HepG2 (cell line): ENCODE results near the gene HTRA3. TPM values are rescaled to one million over a fixed set of nuclear protein-coding genes. Genes with fewer than 3 reads are reported as not detected.

ENCODE experiments used
- ATAC-seq: fragments of 200-7000 bp; cut with Tn5 transposase; 3 replicates; pipeline ENCODE4 v1.9.1; 2020; ENCODE audit warnings: mild to moderate bottlenecking, moderate library complexity
- BruUV-seq: library from RNA; stranded (reverse); fragments of 400-500 nt; replicated peaks from 2 replicates; lab custom pipeline; 2021; lab: Mats Ljungman, UMichigan
- CTCF ChIA-PET: fragments of 300-600 bp; formaldehyde crosslinking; extraction: SDS; loops from one replicate; lab custom pipeline; 2021; ENCODE audit warnings: low total read pairs, inconsistent platforms, low intra/inter-chr PET ratio; lab: Yijun Ruan, JAX
- POLR2A ChIA-PET: fragments of 350-600 bp; sonication (Branson Sonifier 250); formaldehyde crosslinking; loops from one replicate; lab custom pipeline; 2020; ENCODE audit warnings: antibody characterized with exemption, inconsistent platforms; lab: Yijun Ruan, JAX
- DNase-seq: peaks from one replicate; pipeline ENCODE4 v3.0.0-alpha.2; 2015; ENCODE audit warnings: low spot score
- FAIRE-seq: peaks from 3 replicates; lab custom pipeline; 2011; peaks lifted over from hg19 to GRCh38; lab: Jason Lieb, UNC
- H2AFZ ChIP-seq: one replicate; pipeline ENCODE4 v1.6.1; 2011; ENCODE audit warnings: low read length, inconsistent platforms
- H3K27ac ChIP-seq: fragments of 300-600 bp; 3 replicates; pipeline ENCODE4 v1.8.0; 2011; ENCODE audit warnings: mixed run types, mild to moderate bottlenecking, mixed read lengths, low read length, inconsistent platforms; ENCODE audit not compliant: insufficient read depth; ENCODE audit errors: extremely low read length
- H3K27me3 ChIP-seq, 2 experiments: fragments of 200-600 bp in 1 of 2; 2 replicates in 1 of 2; 3 replicates in 1 of 2; pipeline versions ENCODE4 v1.6.0 to v1.8.0; 2011; ENCODE audit warnings: low read length in 2 of 2, mild to moderate bottlenecking in 2 of 2, moderate library complexity in 2 of 2, inconsistent platforms in 1 of 2; ENCODE audit not compliant: insufficient read depth in 2 of 2, control insufficient read depth in 1 of 2
- H3K36me3 ChIP-seq, 2 experiments: fragments of 200-600 bp in 1 of 2; replicated peaks in 1 of 2; 2 replicates in 1 of 2; 3 replicates in 1 of 2; pipeline versions ENCODE4 v1.5.1 to v1.8.0; 2011; ENCODE audit warnings: low read length in 2 of 2, inconsistent platforms in 1 of 2; ENCODE audit not compliant: insufficient read depth in 2 of 2, control insufficient read depth in 1 of 2
- H3K4me1 ChIP-seq: 2 replicates; pipeline ENCODE4 v1.5.1; 2012; ENCODE audit warnings: low read length, inconsistent platforms; ENCODE audit not compliant: insufficient read depth
- H3K4me2 ChIP-seq: 2 replicates; pipeline ENCODE4 v1.6.0; 2011; ENCODE audit warnings: low read depth, low read length, inconsistent platforms
- H3K4me3 ChIP-seq, 3 experiments: fragments of 200-600 bp in 1 of 3; sonication (generic), shearing (Covaris generic) in 1 of 3; replicated peaks in 1 of 3; 2 replicates each; pipeline ENCODE4 v1.5.1; 2011 to 2016; ENCODE audit warnings: low read length in 3 of 3, inconsistent platforms in 2 of 3, low read depth in 2 of 3, mild to moderate bottlenecking in 2 of 3, control low read depth in 1 of 3, mixed read lengths in 1 of 3; ENCODE audit not compliant: insufficient read depth in 1 of 3
- H3K79me2 ChIP-seq: one replicate; pipeline ENCODE4 v1.6.1; 2011; ENCODE audit warnings: low read length, inconsistent platforms; ENCODE audit not compliant: insufficient read depth
- H3K9ac ChIP-seq: 2 replicates; pipeline ENCODE4 v1.6.0; 2011; ENCODE audit warnings: mild to moderate bottlenecking, low read depth, low read length, inconsistent platforms; ENCODE audit not compliant: insufficient read depth
- H3K9me3 ChIP-seq: 2 replicates; pipeline ENCODE4 v1.5.1; 2012; ENCODE audit warnings: mild to moderate bottlenecking, low read length
- H4K20me1 ChIP-seq: 2 replicates; pipeline ENCODE4 v1.6.0; 2011; ENCODE audit warnings: inconsistent platforms, mild to moderate bottlenecking, low read length, moderate library complexity; ENCODE audit not compliant: insufficient read depth
- EP300 ChIP-seq, 3 experiments: sonication (generic) in 1 of 3; formaldehyde crosslinking in 1 of 3; IDR thresholded peaks; 2 replicates each; pipeline versions ENCODE4 v1.5.1 to v1.6.1; 2011 to 2020; ENCODE audit warnings: low read depth in 2 of 3, low read length in 2 of 3, borderline replicate concordance in 1 of 3, improper control_type of control experiment in 1 of 3, mild to moderate bottlenecking in 1 of 3, missing genetic modification reagents in 1 of 3, moderate library complexity in 1 of 3
- SOX13 ChIP-seq, 3 experiments: fragments of 450-650 bp in 1 of 3; sonication (generic) in 1 of 3; formaldehyde crosslinking in 1 of 3; IDR thresholded peaks in 2 of 3; conservative IDR thresholded peaks in 1 of 3; 2 replicates each; pipeline versions ENCODE4 v1.5.0 to v1.6.1; 2016 to 2020; ENCODE audit warnings: antibody characterized with exemption in 1 of 3, mild to moderate bottlenecking in 1 of 3, missing compliant biosample characterization in 1 of 3, missing genetic modification reagents in 1 of 3, moderate library complexity in 1 of 3
- ZFP1 ChIP-seq: IDR thresholded peaks from 2 replicates; pipeline ENCODE4 v1.6.1; 2016
- ZNF264 ChIP-seq: sonication (generic); formaldehyde crosslinking; IDR thresholded peaks from 2 replicates; pipeline ENCODE4 v1.4.0; 2020; ENCODE audit warnings: missing genetic modification reagents
- ZNF816 ChIP-seq: sonication (generic); formaldehyde crosslinking; IDR thresholded peaks from 2 replicates; pipeline ENCODE4 v1.8.0; 2022; ENCODE audit warnings: missing genetic modification reagents, mild to moderate bottlenecking, borderline replicate concordance
- WGBS: methylation state at CpG from one replicate; pipeline ENCODE4 v1.1.6; 2017; ENCODE audit warnings: low lambda C conversion rate; 5-methylcytosine and 5-hydroxymethylcytosine counted together
- in situ Hi-C: cut with HindIII; loops from 2 replicates; pipeline ENCODE4 v1.10.0; 2017; ENCODE audit warnings: low pct_unique_long_range_greater_than_20kb; ENCODE audit not compliant: extremely low pct_ligation_motif_present
- intact Hi-C: fragments of 100-400 bp; cut with micrococcal nuclease; formaldehyde crosslinking; loops from one replicate; pipeline ENCODE4 v1.10.0; 2022; ENCODE audit not compliant: unreplicated experiment
- polyA plus RNA-seq, 8 experiments: library from polyadenylated mRNA; depleted of rRNA in 3 of 8; stranded (reverse) in 7 of 8; unstranded in 1 of 8; fragments of >200 nt; fragmentation: Illumina TruSeq in 4 of 8; extraction: Trizol in 4 of 8; gene quantifications; 2 replicates each; pipeline versions ENCODE4 v1.2.1 to v1.2.3, GENCODE V29; 2011 to 2016; ENCODE audit warnings: low read depth in 4 of 8, missing spikeins in 1 of 8, mixed read lengths in 1 of 8; ENCODE audit not compliant: insufficient read depth in 1 of 8
- total RNA-seq, 5 experiments: library from RNA; depleted of rRNA; stranded (reverse); fragments of >200 nt; fragmentation: Illumina TruSeq; extraction: Trizol; gene quantifications; 2 replicates each; pipeline ENCODE4 v1.2.3, GENCODE V29; 2016; ENCODE audit warnings: low read depth in 1 of 5
- TF ChIP-seq, protein P1 (sequence below): sonication (generic); formaldehyde crosslinking; IDR thresholded peaks from 2 replicates; pipeline ENCODE4 v1.4.0; 2020; ENCODE audit warnings: missing genetic modification reagents, borderline replicate concordance
- TF ChIP-seq, protein P2 (sequence below): sonication (generic); formaldehyde crosslinking; IDR thresholded peaks from 2 replicates; pipeline ENCODE4; 2020; ENCODE audit warnings: missing genetic modification reagents, mild to moderate bottlenecking, borderline replicate concordance

The HTRA3 gene
- total and polyA plus RNA-seq, 2 of the 13 experiments (the other 11 are each of a cell fraction or from before 2014, with no cell fraction given), result 0.17 TPM; not detected in 1

DNA sequence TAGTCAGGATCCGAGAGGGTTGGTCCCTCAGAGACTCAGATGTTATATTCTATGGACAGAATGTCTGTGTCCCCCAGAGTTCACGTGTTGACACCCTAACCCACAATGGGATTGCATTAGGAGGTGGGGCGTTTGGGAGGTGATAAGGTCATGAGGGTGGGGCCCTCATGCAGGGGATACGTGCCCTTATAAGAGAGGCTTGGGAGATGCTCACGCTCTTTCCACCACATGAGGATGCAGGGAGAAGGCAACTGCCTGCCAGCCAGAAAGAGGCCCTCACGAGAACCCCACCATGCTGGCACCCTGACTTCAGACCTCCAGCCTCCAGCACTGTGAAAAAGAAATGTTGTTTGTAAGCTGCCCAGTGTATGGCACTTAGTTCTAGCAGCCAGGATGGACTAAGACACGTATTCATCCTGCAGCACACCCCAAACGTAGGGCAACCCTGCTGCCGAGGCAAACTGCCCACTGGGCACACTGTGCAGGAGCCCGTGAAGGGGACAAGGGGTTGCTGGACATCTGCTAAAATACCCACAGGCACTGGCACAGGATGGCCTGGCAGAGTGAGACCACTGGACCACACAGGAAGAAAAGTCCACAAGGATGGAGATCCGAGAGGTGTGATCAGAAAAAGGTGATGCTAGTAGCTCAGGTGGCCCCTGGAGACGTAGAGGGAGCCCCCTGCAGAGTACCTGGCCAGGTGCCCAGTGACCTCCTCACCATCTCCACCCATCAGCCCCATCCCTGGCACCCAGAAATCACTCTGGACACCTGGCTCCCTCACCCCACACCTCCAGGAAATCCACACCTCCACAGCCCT lies 62.7 kb downstream of the HTRA3 start:
- DNase-seq (no peak), FAIRE-seq (no peak), ATAC-seq (no peak)
- Histone ChIP-seq H3K9me3 (peaks cover 5% of the 10 kb centered on the region; the same call in 1 of the 2 replicates), H3K27ac (no peak overlapping the region), H3K4me3 (no peak overlapping the region), H3K36me3 (no peaks in the 10 kb centered on the region), H4K20me1 (no peaks in the 10 kb centered on the region), H3K4me1 (peaks cover 17% of the 10 kb centered on the region), H3K79me2 (no peaks in the 10 kb centered on the region), H3K4me2 (no peak overlapping the region), H3K9ac (no peak overlapping the region), H2AFZ (no peak overlapping the region), H3K27me3 (peaks cover 3 to 38% of the 10 kb centered on the region in 2 experiments; a peak in 3 of 5 replicates)
- ChIA-PET CTCF (no interaction called here), POLR2A (no interaction called here)
- TF ChIP-seq ZNF264 (peak; percentile 70; the same call in 1 of the 2 replicates), SOX13 (IDR thresholded peaks at IDR 0.05) (no peak), SOX13 (CRISPR knock-in tag; conservative IDR thresholded peaks at IDR 0.05 in 1 of 2, IDR thresholded peaks at IDR 0.05 in 1 of 2) (no peak)
- BruUV-seq, result no TSS peak
- WGBS, result 8% methylated on average over 9 of the region's 12 CpGs
- in situ Hi-C loops, result no loop called here
- intact Hi-C loops, result no loop called here

DNA sequence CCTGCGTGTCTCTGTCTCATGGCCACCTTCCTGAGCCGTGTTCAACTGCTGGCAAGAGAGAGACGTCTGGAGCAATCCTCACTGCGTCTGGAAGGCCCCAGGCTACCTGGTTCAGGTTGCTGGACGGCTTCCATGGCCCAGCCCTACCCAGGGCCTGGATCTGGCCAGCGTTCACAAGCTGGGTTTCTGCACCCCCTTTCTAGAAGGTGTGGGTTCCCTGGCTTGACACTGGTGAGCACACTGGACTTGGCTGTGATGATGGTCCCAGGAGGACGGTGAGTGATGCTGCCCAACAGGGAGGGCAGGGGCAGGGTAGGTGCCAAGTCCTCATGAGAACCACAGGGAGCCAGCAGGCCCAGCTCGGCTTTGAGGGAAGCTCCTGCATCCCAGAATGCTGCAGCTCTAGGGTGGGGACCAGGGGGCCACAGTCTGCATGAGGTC lies 63.4 kb downstream of the HTRA3 start:
- ATAC-seq (no peak), DNase-seq (no peak), FAIRE-seq (no peak)
- Histone ChIP-seq H3K4me3 (no peak overlapping the region), H3K79me2 (no peaks in the 10 kb centered on the region), H3K27me3 (peaks cover 3 to 36% of the 10 kb centered on the region in 2 experiments; a peak in 3 of 5 replicates), H4K20me1 (no peaks in the 10 kb centered on the region), H3K9me3 (peaks cover 5% of the 10 kb centered on the region; the same call in 1 of the 2 replicates), H3K4me1 (peaks cover 17% of the 10 kb centered on the region), H3K27ac (no peak overlapping the region), H2AFZ (no peak overlapping the region), H3K36me3 (no peaks in the 10 kb centered on the region), H3K9ac (no peak overlapping the region), H3K4me2 (no peak overlapping the region)
- CTCF ChIA-PET, result no interaction called here
- in situ Hi-C loops (no loop called here), intact Hi-C loops (no loop called here)
- WGBS, result 22% methylated on average over 8 of the region's 8 CpGs
- BruUV-seq, result no TSS peak
- POLR2A ChIA-PET, result no interaction called here
- TF ChIP-seq ZNF816, result no peak
- no peak for TF ChIP-seq EP300 (IDR thresholded peaks at IDR 0.05; ENCODE audit: low read depth in 2 of 2, low read length in 2 of 2)
- no peak for TF ChIP-seq EP300 (CRISPR knock-in tag; IDR thresholded peaks at IDR 0.05; ENCODE audit: borderline replicate concordance)
- TF ChIP-seq ZFP1 (CRISPR knock-in tag), result no peak
- TF ChIP-seq, protein P1, sequence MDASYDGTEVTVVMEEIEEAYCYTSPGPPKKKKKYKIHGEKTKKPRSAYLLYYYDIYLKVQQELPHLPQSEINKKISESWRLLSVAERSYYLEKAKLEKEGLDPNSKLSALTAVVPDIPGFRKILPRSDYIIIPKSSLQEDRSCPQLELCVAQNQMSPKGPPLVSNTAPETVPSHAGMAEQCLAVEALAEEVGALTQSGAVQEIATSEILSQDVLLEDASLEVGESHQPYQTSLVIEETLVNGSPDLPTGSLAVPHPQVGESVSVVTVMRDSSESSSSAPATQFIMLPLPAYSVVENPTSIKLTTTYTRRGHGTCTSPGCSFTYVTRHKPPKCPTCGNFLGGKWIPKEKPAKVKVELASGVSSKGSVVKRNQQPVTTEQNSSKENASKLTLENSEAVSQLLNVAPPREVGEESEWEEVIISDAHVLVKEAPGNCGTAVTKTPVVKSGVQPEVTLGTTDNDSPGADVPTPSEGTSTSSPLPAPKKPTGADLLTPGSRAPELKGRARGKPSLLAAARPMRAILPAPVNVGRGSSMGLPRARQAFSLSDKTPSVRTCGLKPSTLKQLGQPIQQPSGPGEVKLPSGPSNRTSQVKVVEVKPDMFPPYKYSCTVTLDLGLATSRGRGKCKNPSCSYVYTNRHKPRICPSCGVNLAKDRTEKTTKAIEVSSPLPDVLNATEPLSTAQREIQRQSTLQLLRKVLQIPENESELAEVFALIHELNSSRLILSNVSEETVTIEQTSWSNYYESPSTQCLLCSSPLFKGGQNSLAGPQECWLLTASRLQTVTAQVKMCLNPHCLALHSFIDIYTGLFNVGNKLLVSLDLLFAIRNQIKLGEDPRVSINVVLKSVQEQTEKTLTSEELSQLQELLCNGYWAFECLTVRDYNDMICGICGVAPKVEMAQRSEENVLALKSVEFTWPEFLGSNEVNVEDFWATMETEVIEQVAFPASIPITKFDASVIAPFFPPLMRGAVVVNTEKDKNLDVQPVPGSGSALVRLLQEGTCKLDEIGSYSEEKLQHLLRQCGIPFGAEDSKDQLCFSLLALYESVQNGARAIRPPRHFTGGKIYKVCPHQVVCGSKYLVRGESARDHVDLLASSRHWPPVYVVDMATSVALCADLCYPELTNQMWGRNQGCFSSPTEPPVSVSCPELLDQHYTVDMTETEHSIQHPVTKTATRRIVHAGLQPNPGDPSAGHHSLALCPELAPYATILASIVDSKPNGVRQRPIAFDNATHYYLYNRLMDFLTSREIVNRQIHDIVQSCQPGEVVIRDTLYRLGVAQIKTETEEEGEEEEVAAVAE (CRISPR knock-in tag), result no peak
- TF ChIP-seq, protein P2, sequence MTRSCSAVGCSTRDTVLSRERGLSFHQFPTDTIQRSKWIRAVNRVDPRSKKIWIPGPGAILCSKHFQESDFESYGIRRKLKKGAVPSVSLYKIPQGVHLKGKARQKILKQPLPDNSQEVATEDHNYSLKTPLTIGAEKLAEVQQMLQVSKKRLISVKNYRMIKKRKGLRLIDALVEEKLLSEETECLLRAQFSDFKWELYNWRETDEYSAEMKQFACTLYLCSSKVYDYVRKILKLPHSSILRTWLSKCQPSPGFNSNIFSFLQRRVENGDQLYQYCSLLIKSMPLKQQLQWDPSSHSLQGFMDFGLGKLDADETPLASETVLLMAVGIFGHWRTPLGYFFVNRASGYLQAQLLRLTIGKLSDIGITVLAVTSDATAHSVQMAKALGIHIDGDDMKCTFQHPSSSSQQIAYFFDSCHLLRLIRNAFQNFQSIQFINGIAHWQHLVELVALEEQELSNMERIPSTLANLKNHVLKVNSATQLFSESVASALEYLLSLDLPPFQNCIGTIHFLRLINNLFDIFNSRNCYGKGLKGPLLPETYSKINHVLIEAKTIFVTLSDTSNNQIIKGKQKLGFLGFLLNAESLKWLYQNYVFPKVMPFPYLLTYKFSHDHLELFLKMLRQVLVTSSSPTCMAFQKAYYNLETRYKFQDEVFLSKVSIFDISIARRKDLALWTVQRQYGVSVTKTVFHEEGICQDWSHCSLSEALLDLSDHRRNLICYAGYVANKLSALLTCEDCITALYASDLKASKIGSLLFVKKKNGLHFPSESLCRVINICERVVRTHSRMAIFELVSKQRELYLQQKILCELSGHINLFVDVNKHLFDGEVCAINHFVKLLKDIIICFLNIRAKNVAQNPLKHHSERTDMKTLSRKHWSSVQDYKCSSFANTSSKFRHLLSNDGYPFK (CRISPR knock-in tag), result no peak
